Measurements from ENCODE around the gene RPS2. TPM values are rescaled to one million over a fixed set of nuclear protein-coding genes. Genes with fewer than 3 reads are reported as not detected.

The RPS2 gene
- total RNA-seq, 2 donors from 2014 or later, result 2,300 to 2,472 TPM

GRCh38 chr16:1975432-1976215 is 11.0 kb upstream of the RPS2 start:
- intact Hi-C loops (cut with DNase I), result no loop called here

GRCh38 chr16:1974157-1975070 is 9.8 kb upstream of the RPS2 start:
- no peak for DNase-seq
- H3K27me3 ChIP-seq, result no peaks in the 10 kb centered on the region
- TF ChIP-seq CTCF (IDR thresholded peaks at IDR 0.05) (no peak), POLR2A (IDR thresholded peaks at IDR 0.05) (no peak)
- no peak overlapping the region for H3K27ac ChIP-seq
- WGBS, 2 donors, result 88 to 91% methylated on average over 6 to 38 of the region's 42 CpGs
- intact Hi-C loops (cut with DNase I), result no loop called here
- no peak for ATAC-seq
- no peaks in the 10 kb centered on the region for H3K9me3 ChIP-seq
- peaks cover 39% of the 10 kb centered on the region for H3K4me1 ChIP-seq
- H3K36me3 ChIP-seq (replicated peaks in 1 of 2; ENCODE audit: insufficient read depth in 1 of 2, low read depth in 2 of 2), result peaks cover 0 to 20% of the 10 kb centered on the region in 2 donors
- no peak overlapping the region for H3K4me3 ChIP-seq

More at GRCh38 chr16:1975432-1976215, 11.0 kb upstream of the RPS2 start:
- Histone ChIP-seq H3K4me1 (peaks cover 50% of the 10 kb centered on the region), H3K4me3 (no peak overlapping the region), H3K27ac (no peak overlapping the region), H3K36me3 (replicated peaks in 1 of 2; ENCODE audit: insufficient read depth in 1 of 2, low read depth in 2 of 2) (peaks cover 0 to 20% of the 10 kb centered on the region in 2 donors), H3K27me3 (no peaks in the 10 kb centered on the region), H3K9me3 (no peaks in the 10 kb centered on the region)
- TF ChIP-seq CTCF (IDR thresholded peaks at IDR 0.05) (no peak), POLR2A (IDR thresholded peaks at IDR 0.05) (no peak)
- DNase-seq (no peak), ATAC-seq (no peak)
- WGBS, 2 donors, result 86 to 88% methylated on average over 14 to 30 of the region's 33 CpGs

- Histone ChIP-seq H3K27me3 (no peaks in the 10 kb centered on the region), H3K4me1 (peaks cover 34% of the 10 kb centered on the region), H3K4me3 (no peak overlapping the region), H3K36me3 (replicated peaks in 1 of 2; ENCODE audit: insufficient read depth in 1 of 2, low read depth in 2 of 2) (peaks cover 0 to 20% of the 10 kb centered on the region in 2 donors), H3K27ac (no peak overlapping the region), H3K9me3 (no peaks in the 10 kb centered on the region)
- WGBS, 2 donors, result 80 to 84% methylated on average over 12 to 14 of the region's 16 CpGs
- ATAC-seq (no peak), DNase-seq (peak in 1 of 4 donors; percentile 12)
- intact Hi-C loops (cut with DNase I), result no loop called here
- no peak for TF ChIP-seq POLR2A (IDR thresholded peaks at IDR 0.05)
- no peak for TF ChIP-seq CTCF (IDR thresholded peaks at IDR 0.05)
Measured at GRCh38 chr16:1973461-1974156, 9.0 kb upstream of the RPS2 start.

- Histone ChIP-seq H3K4me1 (peaks cover 28% of the 10 kb centered on the region), H3K27me3 (no peaks in the 10 kb centered on the region), H3K4me3 (peak overlapping the region; percentile 62 to 94), H3K36me3 (replicated peaks in 1 of 2; ENCODE audit: insufficient read depth in 1 of 2, low read depth in 2 of 2) (peaks cover 0 to 19% of the 10 kb centered on the region in 2 donors), H3K27ac (peak overlapping the region in 2 of 4 donors; percentile 76 to 89), H3K9me3 (no peaks in the 10 kb centered on the region)
- TF ChIP-seq CTCF (IDR thresholded peaks at IDR 0.05), result no peak
- WGBS, 2 donors, result 2 to 4% methylated on average over 5 to 22 of the region's 22 CpGs
- DNase-seq (peak in 1 of 4 donors; percentile 27), ATAC-seq (no peak)
- intact Hi-C loops (cut with DNase I), result no loop called here
Measured at GRCh38 chr16:1972490-1972877, 7.9 kb upstream of the RPS2 start.

Data from body of pancreas (tissue), 4 donors.